DMS53 (cell line): Measurements from ENCODE around the gene PTPRN.
"Not testable (repeated sequence)": the region's sequence is repeated elsewhere in the genome, so short reads cannot be mapped to it uniquely, and the experiment has no call there.

ENCODE experiments used
- DNase-seq: peaks from one replicate; lab custom pipeline; 2025; lab: John Stamatoyannopoulos, UW

Gene PTPRN

DNA sequence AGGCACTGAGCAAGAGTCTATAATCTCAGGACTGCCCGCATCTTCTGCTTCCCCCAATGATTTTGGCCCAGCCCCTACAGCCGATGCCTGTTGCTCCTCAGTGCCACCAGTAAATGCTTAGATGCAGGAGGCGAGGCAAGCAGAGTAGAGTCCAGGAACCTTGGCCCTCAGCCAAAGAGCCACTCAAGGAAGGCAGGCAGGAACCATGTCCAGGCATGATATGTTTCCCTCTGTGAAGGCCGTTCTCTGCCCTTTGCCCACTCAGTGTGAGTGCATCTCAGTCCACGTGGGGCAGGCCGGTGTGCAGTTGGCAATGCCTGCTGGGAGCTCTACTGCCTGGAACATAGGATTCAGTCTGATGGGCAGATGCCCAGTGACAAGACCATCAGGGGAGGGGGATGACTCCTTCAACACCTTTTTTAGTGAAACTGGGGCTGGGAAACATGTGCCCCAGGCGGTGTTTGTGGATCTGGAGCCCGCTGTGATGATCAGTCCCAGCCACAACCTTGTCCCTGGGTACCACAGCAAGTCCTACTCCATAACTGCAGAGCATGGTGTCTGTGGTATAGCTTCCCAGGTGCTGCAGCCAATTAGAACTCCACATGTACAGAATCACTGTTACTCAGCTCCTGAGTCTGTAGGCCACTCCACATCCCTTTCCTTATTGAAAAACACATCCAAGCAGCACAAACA, 39.7 kb downstream of the PTPRN start:
- DNase-seq, result peak; percentile 65

DNA sequence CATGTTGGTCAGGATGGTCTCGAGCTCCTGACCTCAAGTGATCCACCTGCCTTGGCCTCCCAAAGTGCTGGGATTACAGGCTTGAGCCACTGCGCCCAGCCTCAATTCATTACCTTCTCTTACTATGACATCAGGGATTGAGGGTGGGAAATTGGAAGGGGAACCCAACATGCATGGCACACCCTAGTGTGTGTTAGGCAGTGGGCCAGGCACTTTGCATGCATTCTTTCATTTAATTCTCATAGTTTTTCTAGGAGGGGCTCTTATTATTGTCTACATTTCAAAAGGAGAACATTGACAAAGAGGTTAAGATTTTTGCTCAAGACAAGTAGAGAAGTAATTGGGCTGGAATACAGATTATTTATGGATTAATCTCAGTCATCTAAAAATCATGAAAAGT, 40.9 kb downstream of the PTPRN start:
- DNase-seq, result no peak

DNA sequence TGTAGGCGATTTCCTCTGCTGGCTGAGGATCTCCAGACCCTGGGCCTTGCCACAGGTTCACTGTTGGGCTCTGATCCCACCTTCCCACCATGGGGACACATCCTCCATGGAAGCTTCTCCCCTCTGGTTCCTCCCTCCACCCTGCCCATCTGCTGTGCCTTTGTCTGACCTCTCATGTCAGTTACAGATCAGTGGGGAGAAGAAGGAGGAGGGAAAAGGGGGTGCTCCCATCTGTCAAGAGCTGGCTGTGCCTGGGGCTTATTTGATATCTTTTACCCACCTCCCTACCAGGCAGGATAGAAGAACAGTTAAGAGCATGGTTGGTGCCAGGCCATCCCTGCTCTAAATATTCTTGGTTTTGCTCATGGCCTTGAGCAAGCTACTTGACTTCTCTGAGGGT, 42.3 kb downstream of the PTPRN start:
- no peak for DNase-seq

DNA sequence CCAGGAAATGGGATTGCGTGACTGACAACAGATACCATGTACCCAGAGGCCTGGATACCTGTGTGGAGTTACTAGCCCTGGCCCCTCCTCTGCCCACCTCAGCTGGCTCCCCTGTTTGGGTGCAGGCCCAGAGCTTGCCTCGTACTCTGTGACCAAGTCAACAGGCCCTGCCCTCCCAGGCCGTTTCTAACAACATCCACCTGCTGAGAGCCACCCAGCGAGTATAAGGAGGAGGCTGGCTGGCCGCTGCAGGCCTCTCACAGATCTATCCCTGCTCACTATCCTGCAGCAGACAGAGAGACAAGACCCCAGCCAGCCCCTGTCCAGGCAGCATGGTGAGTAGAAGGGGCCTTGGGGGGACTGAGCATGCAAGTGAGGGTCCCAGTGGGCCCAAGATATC, 43.0 kb downstream of the PTPRN start:
- DNase-seq, result no peak

DNA sequence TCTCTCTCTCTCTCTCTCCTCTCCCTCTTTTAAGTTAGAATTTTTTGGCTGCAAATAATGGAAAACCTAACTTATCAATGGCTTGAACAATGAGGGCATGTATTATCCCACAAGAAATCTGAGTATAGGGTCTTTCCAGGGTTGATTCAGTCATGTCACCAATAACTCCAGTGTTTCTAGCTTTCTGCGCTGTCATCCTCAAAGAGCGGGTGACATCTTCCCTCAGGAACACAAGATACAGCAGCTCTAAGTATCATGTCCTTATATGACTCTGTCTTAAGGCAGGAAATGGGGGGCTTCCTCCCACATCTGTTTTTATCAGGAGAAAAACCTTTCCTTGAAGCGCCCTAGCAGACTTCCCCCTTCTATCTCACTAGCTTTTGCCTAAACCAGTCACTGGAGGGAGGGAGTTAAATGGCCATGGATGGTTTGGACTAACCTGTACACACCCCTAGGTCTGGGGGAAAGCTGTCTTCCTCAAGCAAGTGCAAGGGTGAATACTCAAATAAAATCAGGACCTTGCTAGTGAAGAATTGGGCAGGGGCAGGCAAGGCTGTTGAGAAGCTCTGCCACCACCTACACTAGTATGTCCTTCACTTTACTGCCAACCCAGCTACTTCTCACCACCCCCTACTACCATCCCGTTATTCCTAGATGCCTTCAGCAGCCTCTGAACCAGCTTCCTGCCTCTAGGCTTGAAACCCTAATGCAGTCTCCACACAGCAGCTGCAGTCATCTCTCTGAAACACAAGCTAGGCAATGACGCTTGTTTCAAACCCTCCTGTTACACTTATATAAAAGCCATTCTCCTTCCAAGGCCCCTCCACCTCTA, 48.0 kb downstream of the PTPRN start:
- DNase-seq, result no peak

DNA sequence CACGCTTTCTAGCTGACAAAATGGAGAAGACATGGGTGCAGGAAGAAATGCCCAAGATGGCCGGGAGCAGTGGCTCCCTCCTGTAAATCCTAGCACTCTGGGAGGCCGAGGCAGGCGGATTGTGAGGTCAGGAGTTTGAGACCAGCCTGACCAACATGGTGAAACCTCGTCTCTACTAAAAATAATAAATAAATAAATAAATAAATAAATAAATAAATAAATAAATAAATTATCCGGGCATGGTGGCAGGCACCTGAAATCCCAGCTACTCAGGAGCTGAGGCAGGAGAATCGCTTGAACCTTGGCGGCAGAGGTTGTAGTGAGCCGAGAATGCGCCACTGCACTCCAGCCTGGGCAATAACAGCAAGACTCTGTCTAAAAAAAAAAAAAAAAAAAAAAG, 50.3 kb downstream of the PTPRN start:
- DNase-seq, result not testable (repeated sequence)

DNA sequence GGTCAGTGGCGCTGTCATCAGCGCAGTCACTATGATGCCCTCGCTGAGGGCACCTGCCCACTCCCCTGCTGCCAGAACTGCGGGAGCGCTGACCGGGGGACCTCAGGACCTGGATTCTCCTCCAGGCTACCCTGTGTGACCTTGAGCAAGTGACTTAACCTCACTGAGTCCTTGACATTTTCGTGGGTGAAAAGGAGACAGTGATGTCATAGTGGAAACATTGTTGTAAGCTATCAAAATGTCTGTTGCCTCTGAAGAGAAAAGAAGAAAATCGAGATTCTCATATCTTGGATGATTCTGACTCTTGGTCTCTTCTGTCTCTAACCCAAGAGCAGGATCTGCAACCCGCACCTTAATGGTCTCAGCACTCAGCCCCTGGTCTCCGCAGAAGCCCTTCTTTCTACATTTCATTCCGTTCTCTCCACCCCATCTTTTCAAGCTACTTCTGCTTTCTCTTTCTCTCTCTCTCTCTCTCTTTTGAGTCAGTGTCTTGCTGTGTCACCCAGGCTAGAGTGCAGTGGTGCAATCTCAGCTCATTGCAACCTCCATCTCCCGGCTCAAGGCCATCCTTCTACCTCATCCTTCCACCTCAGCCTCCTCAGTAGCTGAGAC, 54.5 kb downstream of the PTPRN start:
- peak; percentile 30 for DNase-seq

DNA sequence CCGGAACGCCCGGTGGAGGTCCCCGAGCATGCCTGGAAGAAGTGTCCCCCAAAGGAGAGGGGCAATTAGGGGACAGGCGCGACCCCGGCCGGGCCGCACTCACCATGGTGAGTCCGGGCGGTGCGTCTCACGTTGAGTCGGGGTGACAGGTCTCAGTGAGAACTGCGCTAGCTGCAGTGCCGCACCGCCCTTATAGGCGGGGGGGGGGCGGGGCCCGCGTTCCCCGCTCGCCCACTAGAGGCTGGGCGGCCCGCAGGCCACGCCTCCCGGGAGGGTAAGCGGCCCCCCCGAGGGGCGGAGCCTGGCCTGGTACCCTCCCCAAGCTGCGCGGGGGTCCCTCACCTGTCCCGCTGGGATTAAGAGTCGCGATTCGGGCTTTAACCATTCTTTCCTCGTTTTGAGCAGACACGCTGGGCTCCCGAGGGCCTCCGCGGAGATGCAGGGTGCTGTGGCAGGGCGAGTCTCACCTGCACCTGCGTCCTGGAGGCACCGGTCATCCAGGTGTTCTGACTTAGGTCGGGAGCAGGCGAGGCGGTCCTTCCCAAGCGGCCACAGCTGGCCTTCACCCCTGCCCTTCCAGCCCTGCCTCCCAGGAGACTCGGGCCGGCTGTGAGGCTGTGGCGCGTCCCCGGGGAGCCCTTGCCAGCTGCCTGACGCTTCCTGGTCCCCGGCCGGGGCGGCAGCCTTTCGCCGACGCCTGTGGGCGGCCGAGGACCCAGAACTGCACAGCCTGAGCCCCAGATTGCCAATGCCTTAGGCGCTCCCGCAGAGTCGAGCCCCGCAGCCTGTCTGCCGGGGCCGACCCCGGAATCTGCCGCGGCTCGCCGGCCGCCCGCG, 55.2 kb downstream of the PTPRN start, which contains the start of gene TUBA4A:
Gene TUBA4A (minus strand): TSS at position 166 of the 837 bp plus-strand sequence. CDS start 60 bp downstream, at position 106.
- peak; percentile 92 for DNase-seq

DNA sequence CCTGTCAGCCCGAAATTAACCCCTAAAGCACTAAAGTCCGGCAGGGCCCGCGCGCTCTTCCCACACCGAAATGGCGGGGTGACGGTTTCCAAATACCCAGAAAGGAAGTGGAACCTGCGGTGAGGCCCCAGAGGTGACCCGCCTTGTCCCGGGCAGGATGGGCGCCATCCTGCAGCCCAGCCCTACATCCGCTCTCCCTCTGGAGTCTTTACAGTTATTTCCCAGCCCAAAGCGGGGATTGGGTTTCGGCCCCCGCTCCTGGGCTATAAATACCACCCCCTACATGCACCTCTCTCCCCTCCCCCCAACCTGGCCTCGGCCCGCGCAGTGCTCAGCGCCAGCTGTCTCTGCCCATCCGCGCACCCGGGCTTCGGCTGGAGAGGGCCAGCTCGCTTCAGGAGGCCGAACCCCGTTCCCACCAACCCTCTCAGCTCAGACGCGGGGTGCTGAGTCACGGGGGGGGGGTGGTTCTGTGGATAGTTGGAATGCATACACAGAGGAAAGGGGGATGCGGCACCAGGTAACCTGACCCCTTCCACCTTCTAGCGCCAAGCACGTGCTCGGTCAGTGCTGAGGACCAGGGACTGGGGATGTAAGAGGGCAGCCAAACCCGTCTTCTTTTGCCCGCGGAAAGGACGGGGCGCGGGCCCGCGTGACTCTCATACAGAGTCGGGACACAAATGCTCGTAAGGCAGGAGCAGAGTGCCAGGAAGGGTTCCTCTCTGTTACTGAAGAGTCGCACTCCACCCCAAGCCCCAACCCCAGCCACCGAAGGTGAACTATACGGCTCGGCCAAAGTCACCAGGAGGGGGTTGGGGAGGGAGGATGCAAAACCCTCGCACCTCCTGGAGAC, 56.1 kb downstream of the PTPRN start, which contains the start of gene TUBA4B:
Gene TUBA4B (plus strand): TSS at position 344 of the 853 bp plus-strand sequence. CDS start 165 bp downstream, at position 509.
- peak; percentile 69 for DNase-seq

DNA sequence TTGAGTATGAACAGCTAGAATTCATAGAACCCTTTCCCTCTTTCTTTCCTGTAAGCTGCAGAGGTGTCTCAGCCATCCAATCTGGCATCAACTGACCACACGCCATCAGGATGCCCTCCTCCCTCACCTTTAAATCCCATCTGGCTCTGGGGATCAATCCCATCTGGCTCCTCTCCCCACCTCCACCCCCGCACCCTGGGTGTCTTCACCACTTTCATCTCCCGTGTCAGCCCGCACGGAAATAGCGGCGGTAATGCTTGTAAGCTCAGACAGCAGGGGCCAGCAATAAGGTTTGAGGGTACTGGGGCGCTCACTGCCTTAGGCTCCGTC, 56.7 kb downstream of the PTPRN start:
- DNase-seq, result peak; percentile 61

DNA sequence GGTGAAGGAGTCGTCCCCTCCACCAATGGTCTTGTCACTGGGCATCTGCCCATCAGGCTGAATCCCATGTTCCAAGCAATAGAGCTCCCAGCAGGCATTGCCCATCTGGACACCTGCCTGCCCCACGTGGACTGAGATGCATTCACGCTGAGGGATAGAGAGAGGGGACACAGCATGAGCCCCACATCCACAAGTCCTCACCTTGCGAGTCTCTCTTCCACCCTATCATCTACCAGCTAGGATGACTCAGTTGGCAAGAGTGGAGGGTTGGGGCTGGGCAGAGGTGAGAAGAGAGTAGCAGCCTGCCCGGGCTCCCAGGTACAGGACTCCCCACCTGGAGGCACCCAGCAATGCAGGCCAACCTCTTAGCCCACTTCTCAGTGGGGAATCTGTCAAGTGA, 57.1 kb downstream of the PTPRN start:
- DNase-seq, result peak; percentile 58

DNA sequence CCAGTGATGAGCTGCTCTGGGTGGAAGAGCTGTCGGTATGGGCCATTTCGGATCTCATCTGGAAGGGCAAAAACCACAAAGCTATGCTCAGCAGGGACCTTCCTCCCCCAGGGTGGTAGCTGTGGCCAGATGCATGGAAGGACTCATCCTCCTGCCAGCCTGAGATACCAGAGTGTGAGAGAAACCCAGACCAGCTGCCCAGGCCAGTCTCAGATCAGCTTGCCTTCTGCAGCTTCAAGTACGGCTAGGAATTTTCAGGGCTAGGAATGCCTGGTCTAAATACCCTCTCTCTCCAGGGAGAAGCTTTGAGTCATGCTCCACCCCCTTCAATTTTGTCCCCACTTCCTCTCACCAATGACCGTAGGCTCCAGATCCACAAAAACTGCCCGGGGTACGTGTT, 57.5 kb downstream of the PTPRN start:
- DNase-seq, result no peak

DNA sequence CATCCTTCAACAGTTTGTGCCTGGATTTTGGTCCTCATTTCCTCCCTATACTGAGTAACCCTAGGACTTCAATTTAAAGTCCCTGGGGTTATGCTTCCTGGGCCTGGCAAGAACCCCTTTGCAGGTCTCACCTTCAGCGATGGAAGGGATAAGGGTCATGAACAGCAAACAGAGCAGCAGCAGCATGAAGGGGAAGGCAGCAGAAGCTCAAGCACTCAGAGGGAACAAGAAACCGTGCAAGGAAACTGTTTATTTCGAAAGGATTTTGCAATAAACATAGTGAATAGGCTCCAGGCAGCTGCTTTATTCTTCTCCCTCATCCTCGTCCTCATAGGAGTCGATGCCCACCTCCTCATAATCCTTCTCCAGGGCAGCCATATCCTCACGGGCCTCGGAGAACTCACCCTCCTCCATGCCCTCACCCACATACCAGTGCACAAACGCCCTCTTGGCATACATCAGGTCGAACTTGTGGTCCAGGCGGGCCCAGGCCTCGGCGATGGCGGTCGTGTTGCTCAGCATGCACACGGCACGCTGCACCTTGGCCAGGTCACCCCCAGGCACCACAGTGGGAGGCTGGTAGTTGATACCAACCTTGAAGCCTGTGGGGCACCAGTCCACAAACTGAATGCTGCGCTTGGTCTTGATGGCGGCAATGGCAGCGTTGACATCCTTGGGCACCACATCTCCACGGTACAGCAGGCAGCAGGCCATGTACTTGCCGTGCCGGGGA, 59.0 kb downstream of the PTPRN start:
- DNase-seq, result peak; percentile 56

DNA sequence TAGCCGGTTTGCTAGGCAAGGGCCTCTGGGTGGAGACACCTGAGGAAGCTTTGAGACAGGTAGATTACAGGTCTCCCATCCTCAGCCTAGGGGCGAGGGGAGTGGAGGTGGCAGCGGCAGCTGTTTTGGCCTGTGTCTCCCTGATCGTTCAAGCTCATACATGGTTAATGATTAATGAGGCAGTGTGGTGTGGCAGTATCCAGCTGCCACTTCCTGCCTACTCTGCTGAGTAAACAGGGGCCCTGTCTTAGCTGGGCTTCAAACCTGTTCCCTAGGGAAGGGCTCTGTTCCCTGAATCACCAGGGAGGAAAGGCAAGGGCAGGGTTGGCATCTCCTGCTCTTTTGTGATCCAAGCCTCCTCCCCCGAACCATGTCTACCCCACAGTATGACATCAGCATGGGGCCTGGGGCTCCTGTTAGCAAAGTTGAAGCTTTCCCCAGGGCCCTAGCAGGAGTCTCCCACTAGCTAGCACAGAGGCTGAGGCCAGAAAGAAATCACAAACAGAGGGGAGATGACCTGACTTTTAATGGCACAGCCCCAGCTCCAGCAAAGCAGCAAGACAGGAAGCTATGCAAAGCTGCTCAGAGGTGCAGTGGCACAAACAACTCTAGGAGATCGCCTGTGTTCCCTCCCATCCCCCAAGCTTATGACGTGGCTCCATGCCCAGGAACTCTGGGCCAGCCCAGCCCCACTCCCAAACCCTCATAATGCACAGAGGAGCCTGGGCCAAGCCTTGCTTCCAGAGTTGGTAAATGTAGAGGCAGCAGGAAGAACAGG, 59.8 kb downstream of the PTPRN start:
- peak; percentile 97 for DNase-seq

DNA sequence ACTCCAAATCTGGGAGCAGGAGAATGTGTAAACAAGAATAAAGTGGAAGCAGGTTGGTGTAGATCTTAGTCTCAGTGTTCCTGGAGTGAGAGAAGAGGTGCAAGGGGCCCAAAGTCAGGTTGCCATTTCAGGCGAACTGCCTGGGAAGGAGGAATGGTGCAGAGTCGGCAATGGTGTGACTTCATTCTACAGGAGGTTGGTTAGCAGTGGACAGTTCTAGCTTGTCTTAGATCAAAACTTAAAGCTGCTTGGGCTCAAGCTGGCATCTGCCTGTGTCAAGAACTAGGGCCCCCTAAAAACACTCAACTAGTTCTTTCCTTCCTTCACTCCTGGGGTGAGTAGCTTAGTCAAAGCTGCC, 60.4 kb downstream of the PTPRN start:
- no peak for DNase-seq

DNA sequence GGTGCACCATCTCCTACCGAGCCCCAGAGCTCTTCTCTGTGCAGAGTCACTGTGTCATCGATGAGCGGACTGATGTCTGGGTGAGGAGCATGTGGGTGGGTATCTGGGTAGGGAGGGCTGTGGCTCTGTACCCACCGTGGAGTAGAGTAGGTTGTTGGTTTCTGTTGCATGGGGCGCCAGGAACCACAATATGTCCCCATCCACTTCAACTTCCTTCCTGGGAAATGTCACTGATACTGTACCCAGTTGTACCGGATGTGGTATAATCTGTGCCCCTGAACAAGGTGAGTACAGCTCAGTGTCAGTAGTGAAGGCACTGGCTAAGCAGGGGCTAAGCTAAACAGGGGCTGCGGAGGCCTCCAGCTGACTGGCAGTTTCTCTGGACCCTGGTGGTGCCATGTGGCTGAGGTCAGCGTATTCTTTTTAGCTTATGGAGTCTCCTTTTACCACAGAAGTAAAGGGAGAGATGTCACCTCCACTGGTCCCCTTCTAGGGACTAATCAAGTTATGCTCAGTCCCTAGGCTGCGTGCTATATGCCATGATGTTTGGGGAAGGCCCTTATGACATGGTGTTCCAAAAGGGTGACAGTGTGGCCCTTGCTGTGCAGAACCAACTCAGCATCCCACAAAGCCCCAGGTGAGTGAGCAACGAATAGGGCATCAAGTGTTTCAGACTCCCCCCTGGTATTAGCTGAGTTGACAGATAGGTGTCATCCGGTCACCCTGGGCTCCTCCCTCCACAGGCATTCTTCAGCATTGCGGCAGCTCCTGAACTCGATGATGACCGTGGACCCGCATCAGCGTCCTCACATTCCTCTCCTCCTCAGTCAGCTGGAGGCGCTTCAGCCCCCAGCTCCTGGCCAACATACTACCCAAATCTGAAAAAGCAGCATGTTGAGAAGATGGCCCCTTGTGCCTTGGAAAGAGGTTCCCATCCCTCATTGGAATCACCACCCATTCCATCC, 61.2 kb downstream of the PTPRN start:
- peak; percentile 24 for DNase-seq

DNA sequence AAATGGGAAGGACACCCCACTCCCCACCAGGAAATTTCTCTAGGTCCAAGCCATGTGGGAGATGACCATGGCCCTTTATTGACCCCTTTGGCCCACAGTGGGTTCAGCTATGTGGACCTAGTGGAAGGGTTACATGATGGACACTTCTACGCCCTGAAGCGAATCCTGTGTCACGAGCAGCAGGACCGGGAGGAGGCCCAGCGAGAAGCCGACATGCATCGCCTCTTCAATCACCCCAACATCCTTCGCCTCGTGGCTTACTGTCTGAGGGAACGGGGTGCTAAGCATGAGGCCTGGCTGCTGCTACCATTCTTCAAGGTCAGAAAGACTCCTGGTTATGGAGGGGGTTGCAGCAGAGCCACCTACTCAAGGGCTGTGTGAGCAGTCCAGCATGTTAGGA, 62.6 kb downstream of the PTPRN start:
- no peak for DNase-seq

DNA sequence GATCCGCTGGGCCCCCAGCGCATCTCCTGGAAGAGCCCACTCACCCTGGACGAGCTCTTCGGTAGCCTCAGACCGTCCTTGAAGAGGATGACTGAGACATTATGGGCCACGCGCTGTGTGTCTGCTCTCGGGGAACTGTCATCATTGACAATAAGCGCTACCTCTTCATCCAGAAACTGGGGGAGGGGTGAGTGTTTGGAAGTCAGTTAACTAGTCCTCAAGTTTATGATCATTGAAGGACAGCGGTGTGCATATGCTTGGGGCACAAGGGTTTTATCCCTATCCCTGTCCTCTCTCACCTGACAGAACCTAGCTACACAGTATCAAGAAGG, 63.3 kb downstream of the PTPRN start:
- DNase-seq, result peak; percentile 48
